MCF 10A (cell line): ENCODE data around the gene ZFP36. TPM values are rescaled to one million over a fixed set of nuclear protein-coding genes. Genes with fewer than 3 reads are reported as not detected.
A peak's percentile ranks its signal among the peaks of the same experiment; 100 is the strongest.

ENCODE experiments used
- BruUV-seq: library from RNA; stranded (reverse); fragments of 400-500 nt; replicated peaks from 2 replicates; lab custom pipeline; 2021; lab: Mats Ljungman, UMichigan
- CTCF ChIA-PET: fragments of 300-600 bp; sonication (Branson Sonifier 250); formaldehyde crosslinking; extraction: SDS; loops from one replicate; lab custom pipeline; 2021; ENCODE audit warnings: antibody characterized with exemption, inconsistent platforms; lab: Yijun Ruan, JAX
- POLR2A ChIA-PET: fragments of 300-600, 350-650 bp; sonication (Branson Sonifier 250); formaldehyde crosslinking; extraction: SDS; loops from one replicate; lab custom pipeline; 2020; ENCODE audit warnings: antibody characterized with exemption, inconsistent platforms; lab: Yijun Ruan, JAX
- DNase-seq: peaks from one replicate; pipeline ENCODE4 v3.0.0-alpha.2; 2018; ENCODE audit not compliant: unreplicated experiment
- H3K27ac Mint-ChIP-seq: one replicate; pipeline ENCODE4 v1.8.0; 2022; ENCODE audit warnings: mild to moderate bottlenecking, low read depth, mixed read lengths; ENCODE audit not compliant: unreplicated experiment
- H3K27me3 Mint-ChIP-seq: one replicate; pipeline ENCODE4 v1.8.0; 2022; ENCODE audit warnings: mixed read lengths; ENCODE audit not compliant: insufficient read depth, unreplicated experiment
- H3K36me3 Mint-ChIP-seq: one replicate; pipeline ENCODE4 v1.8.0; 2022; ENCODE audit warnings: mild to moderate bottlenecking, moderate library complexity, mixed read lengths; ENCODE audit not compliant: insufficient read depth, unreplicated experiment
- H3K4me1 Mint-ChIP-seq: one replicate; pipeline ENCODE4 v1.8.0; 2022; ENCODE audit warnings: mixed read lengths; ENCODE audit not compliant: insufficient read depth, unreplicated experiment
- H3K4me3 Mint-ChIP-seq: one replicate; pipeline ENCODE4 v1.8.0; 2022; ENCODE audit warnings: mild to moderate bottlenecking, moderate library complexity, mixed read lengths; ENCODE audit not compliant: unreplicated experiment
- H3K9me3 Mint-ChIP-seq: one replicate; pipeline ENCODE4 v1.8.0; 2022; ENCODE audit warnings: mixed read lengths; ENCODE audit not compliant: unreplicated experiment
- intact Hi-C: fragments of 100-400 bp; cut with micrococcal nuclease; formaldehyde crosslinking; loops from 2 replicates; pipeline ENCODE4 v1.14.1; 2022
- total RNA-seq: library from RNA; stranded (reverse); gene quantifications from 2 replicates; pipeline ENCODE4 v1.2.3, GENCODE V29; 2022
- TF ChIP-seq, protein P1 (sequence below): fragments of 200-600 bp; IDR thresholded peaks from one replicate; pipeline ENCODE4 v1.8.0; 2022; ENCODE audit warnings: antibody characterized with exemption, mild to moderate bottlenecking; ENCODE audit not compliant: unreplicated experiment

Gene ZFP36
- total RNA-seq, 1 experiment from 2014 or later = 98.4 TPM

DNA sequence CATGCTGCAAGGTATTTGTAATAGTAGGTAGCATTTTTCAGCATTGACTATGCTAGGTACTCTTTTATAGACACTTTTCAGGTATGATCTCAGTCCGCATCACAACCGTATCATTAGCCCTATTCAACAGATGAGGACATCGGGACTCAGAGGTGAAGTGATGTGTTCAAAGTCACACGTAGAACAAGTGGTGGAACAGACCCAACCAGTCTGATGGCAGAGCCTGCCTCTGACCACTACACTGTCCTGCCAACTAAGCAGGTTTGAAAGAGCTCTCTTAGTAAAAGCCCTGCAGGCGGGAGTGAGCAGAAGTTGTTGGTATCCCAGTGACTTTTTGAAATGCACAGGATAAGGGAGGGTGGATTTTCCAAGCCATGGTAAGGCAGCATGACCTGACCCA is 35.9 kb upstream of the ZFP36 start:
- Mint-ChIP-seq H3K9me3 (no peaks in the 10 kb centered on the region), H3K36me3 (peaks cover 66% of the 10 kb centered on the region), H3K27ac (no peak overlapping the region), H3K4me3 (no peak overlapping the region), H3K4me1 (no peaks in the 10 kb centered on the region), H3K27me3 (no peaks in the 10 kb centered on the region)
- ChIA-PET POLR2A (interaction anchor here (1.1 kb wide), 1 partner anchor 20 kb away, joined by 3 read pairs; the partner anchor contains the start of genes MED29 and PAF1), CTCF (no interaction called here)
- TF ChIP-seq, protein P1, sequence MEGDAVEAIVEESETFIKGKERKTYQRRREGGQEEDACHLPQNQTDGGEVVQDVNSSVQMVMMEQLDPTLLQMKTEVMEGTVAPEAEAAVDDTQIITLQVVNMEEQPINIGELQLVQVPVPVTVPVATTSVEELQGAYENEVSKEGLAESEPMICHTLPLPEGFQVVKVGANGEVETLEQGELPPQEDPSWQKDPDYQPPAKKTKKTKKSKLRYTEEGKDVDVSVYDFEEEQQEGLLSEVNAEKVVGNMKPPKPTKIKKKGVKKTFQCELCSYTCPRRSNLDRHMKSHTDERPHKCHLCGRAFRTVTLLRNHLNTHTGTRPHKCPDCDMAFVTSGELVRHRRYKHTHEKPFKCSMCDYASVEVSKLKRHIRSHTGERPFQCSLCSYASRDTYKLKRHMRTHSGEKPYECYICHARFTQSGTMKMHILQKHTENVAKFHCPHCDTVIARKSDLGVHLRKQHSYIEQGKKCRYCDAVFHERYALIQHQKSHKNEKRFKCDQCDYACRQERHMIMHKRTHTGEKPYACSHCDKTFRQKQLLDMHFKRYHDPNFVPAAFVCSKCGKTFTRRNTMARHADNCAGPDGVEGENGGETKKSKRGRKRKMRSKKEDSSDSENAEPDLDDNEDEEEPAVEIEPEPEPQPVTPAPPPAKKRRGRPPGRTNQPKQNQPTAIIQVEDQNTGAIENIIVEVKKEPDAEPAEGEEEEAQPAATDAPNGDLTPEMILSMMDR = no peak
- no peak for DNase-seq
- no TSS peak for BruUV-seq
- intact Hi-C loops = no loop called here

DNA sequence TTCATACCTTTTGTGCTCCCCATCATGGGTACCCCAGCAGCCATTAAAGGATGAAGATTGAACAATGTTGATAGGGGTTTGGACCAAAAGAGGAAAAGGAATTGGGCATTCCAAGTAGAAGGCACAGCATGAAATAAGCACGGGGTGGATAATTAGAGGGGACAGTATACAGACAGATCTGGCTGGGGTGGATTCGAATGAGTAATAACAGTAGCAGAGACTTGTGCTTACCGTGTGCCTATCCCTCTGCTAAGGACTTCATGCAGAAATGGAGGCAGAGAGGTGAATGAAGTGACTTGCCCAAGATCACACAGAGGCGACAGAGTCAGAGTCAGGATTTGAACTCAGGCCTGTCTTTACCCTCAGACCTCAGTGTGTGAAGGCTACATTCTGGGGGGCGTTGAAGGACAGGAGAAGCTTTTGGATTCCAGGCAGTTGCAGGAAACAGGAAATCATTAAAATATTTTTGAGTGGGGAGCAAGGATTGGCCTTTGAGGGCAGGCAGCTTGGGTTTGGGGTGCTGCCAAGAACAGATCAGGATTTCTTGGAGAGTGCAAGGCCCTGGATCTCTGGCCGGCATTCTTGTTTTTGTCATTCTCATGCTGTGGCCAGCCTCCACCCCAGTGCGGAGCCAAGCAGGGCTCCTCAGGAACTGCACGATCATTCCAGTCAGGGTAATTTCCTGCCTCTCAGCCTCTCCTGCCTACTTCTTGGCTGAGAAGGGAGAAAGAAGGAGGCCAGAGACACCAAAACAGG is 34.4 kb upstream of the ZFP36 start:
- Mint-ChIP-seq H3K4me1 (no peaks in the 10 kb centered on the region), H3K4me3 (no peak overlapping the region), H3K27me3 (no peaks in the 10 kb centered on the region), H3K9me3 (no peaks in the 10 kb centered on the region), H3K36me3 (peaks cover 76% of the 10 kb centered on the region), H3K27ac (no peak overlapping the region)
- ChIA-PET POLR2A (interaction anchor here (0.6 kb wide), 1 partner anchor 30 kb away, joined by 3 read pairs; the partner anchor contains the start of gene SAMD4B), CTCF (interaction anchor here (0.6 kb wide), 1 partner anchor 24 kb away, joined by 3 read pairs; no protein-coding TSS in a partner anchor)
- peak; percentile 47 for DNase-seq
- intact Hi-C loops = no loop called here
- no TSS peak for BruUV-seq
- TF ChIP-seq, protein P1 = no peak

DNA sequence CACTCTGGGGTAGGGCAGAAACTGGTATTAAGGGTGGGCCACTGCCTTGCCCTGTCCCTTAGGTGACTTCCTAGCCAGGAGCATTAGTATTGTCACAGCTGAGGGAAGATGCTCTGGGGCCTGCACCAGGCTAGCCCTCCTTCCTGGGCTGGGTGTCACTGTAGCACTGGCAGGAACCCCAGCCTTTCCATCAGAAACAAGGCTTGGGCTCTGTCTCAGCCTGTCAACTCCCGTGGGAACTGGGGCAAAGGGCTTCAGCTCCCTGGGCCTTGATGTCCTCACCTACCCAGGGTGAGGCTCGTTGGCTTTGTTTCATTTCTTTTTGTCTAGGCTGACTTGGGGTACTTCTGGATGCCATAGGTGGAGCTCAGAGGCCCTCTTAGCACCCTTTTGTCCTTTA is 33.7 kb upstream of the ZFP36 start:
- POLR2A ChIA-PET = interaction anchor here (0.6 to 1.8 kb wide), 2 partner anchors 19 to 31 kb away, joined by 3 to 4 read pairs; partner anchors contain the start of genes MED29, PAF1 and SAMD4B
- H3K4me1 Mint-ChIP-seq = no peaks in the 10 kb centered on the region
- no peak for DNase-seq
- intact Hi-C loops = no loop called here
- CTCF ChIA-PET = no interaction called here
- no peak overlapping the region for H3K4me3 Mint-ChIP-seq
- TF ChIP-seq, protein P1 = no peak
- BruUV-seq = no TSS peak
- H3K27ac Mint-ChIP-seq = no peak overlapping the region
- H3K9me3 Mint-ChIP-seq = no peaks in the 10 kb centered on the region
- peaks cover 76% of the 10 kb centered on the region for H3K36me3 Mint-ChIP-seq
- H3K27me3 Mint-ChIP-seq = no peaks in the 10 kb centered on the region

DNA sequence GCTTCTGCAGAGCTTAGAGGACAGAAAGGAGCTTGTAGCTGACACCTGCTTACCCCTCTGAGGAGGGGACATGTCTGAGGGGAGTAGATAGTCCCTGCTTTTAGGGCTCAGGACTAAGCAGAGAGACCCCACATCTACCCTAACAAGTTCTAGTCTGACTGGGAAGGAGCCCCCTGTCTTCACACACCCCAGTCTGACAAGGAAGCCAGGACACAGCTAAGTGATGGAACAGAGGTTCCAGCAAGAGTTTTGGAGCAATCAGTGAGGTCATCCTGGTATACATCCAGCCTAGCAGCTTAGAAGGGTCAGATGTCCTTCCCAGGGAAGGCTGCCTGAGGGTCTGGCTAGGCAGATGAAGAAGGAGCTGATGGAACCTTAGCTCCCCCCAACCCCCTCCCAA is 30.7 kb upstream of the ZFP36 start:
- H3K4me1 Mint-ChIP-seq = peaks cover 1% of the 10 kb centered on the region
- no peak overlapping the region for H3K27ac Mint-ChIP-seq
- H3K4me3 Mint-ChIP-seq = no peak overlapping the region
- no TSS peak for BruUV-seq
- peaks cover 73% of the 10 kb centered on the region for H3K36me3 Mint-ChIP-seq
- POLR2A ChIA-PET = interaction anchor here (0.6 kb wide), 1 partner anchor 20 kb away, joined by 3 read pairs; no protein-coding TSS in a partner anchor
- TF ChIP-seq, protein P1 = no peak
- no peak for DNase-seq
- no peaks in the 10 kb centered on the region for H3K9me3 Mint-ChIP-seq
- intact Hi-C loops = no loop called here
- CTCF ChIA-PET = interaction anchor here (1.1 kb wide), 1 partner anchor 12 kb away, joined by 3 read pairs; no protein-coding TSS in a partner anchor
- no peaks in the 10 kb centered on the region for H3K27me3 Mint-ChIP-seq
